B cell (primary cell): ENCODE data around the gene TCEAL9. TPM values are rescaled to one million over a fixed set of nuclear protein-coding genes. Genes with fewer than 3 reads are reported as not detected.

Source experiments
- ATAC-seq: fragments of 200-7000 bp; cut with Tn5 transposase; one replicate; pipeline ENCODE4 v1.10.0; 2021; ENCODE audit warnings: low read depth, mild to moderate bottlenecking, moderate number of reproducible peaks, moderate library complexity
- CTCF ChIA-PET: fragments of 350-600 bp; sonication (Branson Sonifier 250); formaldehyde crosslinking; loops from one replicate; lab custom pipeline; 2021; ENCODE audit warnings: antibody characterized with exemption, inconsistent platforms; lab: Charles Lee
- POLR2A ChIA-PET: fragments of 350-600 bp; sonication (Branson Sonifier 250); formaldehyde crosslinking; loops from one replicate; lab custom pipeline; 2021; ENCODE audit warnings: antibody characterized with exemption; lab: Charles Lee
- DNase-seq: peaks from one replicate; pipeline ENCODE4 v3.0.0; 2013
- H2AFZ ChIP-seq: 2 replicates; pipeline ENCODE4 v1.6.1; 2012; ENCODE audit warnings: mild to moderate bottlenecking, low read depth, low read length; ENCODE audit not compliant: insufficient read depth, poor library complexity, severe bottlenecking
- H3K27ac ChIP-seq, 2 donors: 1 replicate in 1 of 2; 2 replicates in 1 of 2; pipeline ENCODE4 v1.5.1; 2012 to 2013; ENCODE audit warnings: low read length in 2 of 2, mild to moderate bottlenecking in 2 of 2, moderate library complexity in 1 of 2
- H3K27me3 ChIP-seq, 4 experiments: fragments of 200-600 bp in 1 of 4; sonication (generic) in 1 of 4; replicated peaks in 1 of 4; 1 replicate in 2 of 4; 2 replicates in 2 of 4; pipeline versions ENCODE4 v1.6.1 to v1.7.0; 2013 to 2016; ENCODE audit warnings: low read length in 3 of 4, mild to moderate bottlenecking in 2 of 4, mixed read lengths in 1 of 4, moderate library complexity in 1 of 4; ENCODE audit not compliant: insufficient read depth in 4 of 4, control insufficient read depth in 3 of 4; ENCODE audit errors: control extremely low read depth in 1 of 4
- H3K36me3 ChIP-seq, 2 experiments: replicated peaks in 1 of 2; 1 replicate in 1 of 2; 2 replicates in 1 of 2; pipeline versions ENCODE4 v1.6.1 to v1.7.1; 2013; ENCODE audit warnings: low read length in 1 of 2; ENCODE audit not compliant: insufficient read depth in 2 of 2, control insufficient read depth in 1 of 2; ENCODE audit errors: control extremely low read depth in 1 of 2, extremely low read depth in 1 of 2
- H3K4me1 ChIP-seq, 2 donors: fragments of 200-600 bp in 1 of 2; sonication (generic) in 1 of 2; 1 replicate in 1 of 2; 2 replicates in 1 of 2; pipeline versions ENCODE4 v1.5.1 to v1.6.1; 2013 to 2017; ENCODE audit warnings: low read length in 2 of 2; ENCODE audit not compliant: control insufficient read depth in 2 of 2, insufficient read depth in 2 of 2
- H3K4me2 ChIP-seq: replicated peaks from 2 replicates; pipeline ENCODE3; 2012; ENCODE audit warnings: mild to moderate bottlenecking, low read depth, low read length; ENCODE audit not compliant: poor library complexity, severe bottlenecking
- H3K4me3 ChIP-seq, 5 experiments: fragments of 200-600 bp in 1 of 5; sonication (generic) in 1 of 5; 1 replicate in 3 of 5; 2 replicates in 2 of 5; pipeline versions ENCODE4 v1.5.1 to v1.7.0; 2011 to 2016; ENCODE audit warnings: low read length in 4 of 5, mild to moderate bottlenecking in 4 of 5, low read depth in 2 of 5, control low read depth in 1 of 5, moderate library complexity in 1 of 5; ENCODE audit not compliant: insufficient read depth in 1 of 5; ENCODE audit errors: control extremely low read depth in 1 of 5, extremely low read depth in 1 of 5
- H3K79me2 ChIP-seq: fragments of 200-600 bp; sonication (generic); one replicate; pipeline ENCODE4 v1.6.0; 2016; ENCODE audit warnings: low read length; ENCODE audit not compliant: control insufficient read depth, insufficient read depth
- H3K9ac ChIP-seq: fragments of 200-600 bp; sonication (generic); 2 replicates; pipeline ENCODE4 v1.6.1; 2017; ENCODE audit warnings: mild to moderate bottlenecking, low read length, moderate library complexity
- H3K9me3 ChIP-seq, 3 donors: one replicate each; pipeline versions ENCODE4 v1.6.1 to v1.7.1; 2013; ENCODE audit warnings: low read length in 2 of 3; ENCODE audit not compliant: control insufficient read depth in 2 of 3, insufficient read depth in 1 of 3; ENCODE audit errors: control extremely low read depth in 1 of 3
- H4K20me1 ChIP-seq: 2 replicates; pipeline ENCODE4 v1.6.0; 2012; ENCODE audit warnings: mild to moderate bottlenecking, low read length; ENCODE audit not compliant: insufficient read depth, control insufficient read depth, poor library complexity, severe bottlenecking
- H3K27ac Mint-ChIP-seq: one replicate; pipeline ENCODE4 v1.8.0; 2021; ENCODE audit warnings: mixed read lengths
- H3K27me3 Mint-ChIP-seq: one replicate; pipeline ENCODE4 v1.8.0; 2021; ENCODE audit warnings: mixed read lengths
- H3K4me1 Mint-ChIP-seq: one replicate; pipeline ENCODE4 v1.8.0; 2021; ENCODE audit warnings: mixed read lengths
- H3K4me3 Mint-ChIP-seq: one replicate; pipeline ENCODE4 v1.8.0; 2021; ENCODE audit warnings: mixed read lengths
- H3K9me3 Mint-ChIP-seq: one replicate; pipeline ENCODE4 v1.8.0; 2022; ENCODE audit warnings: mixed read lengths; ENCODE audit not compliant: insufficient read depth
- EZH2 ChIP-seq: IDR thresholded peaks from 2 replicates; pipeline ENCODE4 v1.6.1; 2012; ENCODE audit warnings: borderline replicate concordance, low read depth, mild to moderate bottlenecking, moderate library complexity, low read length; ENCODE audit not compliant: insufficient read depth, poor library complexity, severe bottlenecking
- WGBS: methylation state at CpG from one replicate; pipeline ENCODE4 v1.1.5; 2013; ENCODE audit warnings: missing lambda C conversion rate; ENCODE audit not compliant: insufficient coverage; 5-methylcytosine and 5-hydroxymethylcytosine counted together
- intact Hi-C: fragments of 100-400 bp; cut with micrococcal nuclease; formaldehyde crosslinking; loops from one replicate; pipeline ENCODE4 v1.10.0; 2022
- polyA plus RNA-seq: library from polyadenylated mRNA; depleted of rRNA; stranded (reverse); fragments of >200 nt; gene quantifications from 2 replicates; pipeline ENCODE4 v1.2.3, GENCODE V29; 2012
- total RNA-seq, 2 donors: library from RNA; stranded (reverse); fragments of 120-200 nt in 1 of 2; gene quantifications; 1 replicate in 1 of 2; 2 replicates in 1 of 2; pipeline versions ENCODE4 v1.2.3 to v1.2.4, GENCODE V29; 2013 to 2022
- TF ChIP-seq, protein P1 (sequence below): fragments of 200-600 bp; IDR thresholded peaks from one replicate; pipeline ENCODE4 v1.8.0; 2022; ENCODE audit warnings: antibody characterized with exemption, mild to moderate bottlenecking

Gene TCEAL9
- total and polyA plus RNA-seq, 2 donors (not counting 1 experiment from before 2014, with no cell fraction given): 0.34 to 0.42 TPM

DNA sequence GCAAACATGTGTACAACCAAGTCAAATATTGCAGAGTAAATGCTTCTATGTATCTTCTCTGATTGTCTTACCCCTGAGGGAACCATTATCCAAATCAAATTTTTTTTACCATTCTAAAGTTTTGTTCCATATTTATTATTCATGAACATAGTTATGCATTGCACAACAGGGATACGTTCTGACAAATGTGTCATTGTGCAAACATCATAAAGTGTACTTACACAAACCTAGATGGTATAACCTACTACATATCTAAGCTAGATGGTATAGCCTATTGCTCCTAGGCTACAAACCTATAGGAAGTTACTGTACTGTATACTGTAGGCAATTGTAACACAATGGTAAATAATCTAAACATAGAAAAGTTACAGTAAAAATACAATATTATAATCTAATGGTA lies 43.4 kb downstream of the TCEAL9 start:
- no peaks in the 10 kb centered on the region for H3K9me3 ChIP-seq
- Mint-ChIP-seq H3K4me3 (no peak overlapping the region), H3K4me1 (peaks cover 7% of the 10 kb centered on the region), H3K27ac (no peak overlapping the region), H3K9me3 (no peaks in the 10 kb centered on the region), H3K27me3 (peaks cover 7% of the 10 kb centered on the region)
- no peak overlapping the region for H3K4me3 ChIP-seq
- ATAC-seq (no peak), DNase-seq (no peak)
- no peak for TF ChIP-seq EZH2
- TF ChIP-seq, protein P1, sequence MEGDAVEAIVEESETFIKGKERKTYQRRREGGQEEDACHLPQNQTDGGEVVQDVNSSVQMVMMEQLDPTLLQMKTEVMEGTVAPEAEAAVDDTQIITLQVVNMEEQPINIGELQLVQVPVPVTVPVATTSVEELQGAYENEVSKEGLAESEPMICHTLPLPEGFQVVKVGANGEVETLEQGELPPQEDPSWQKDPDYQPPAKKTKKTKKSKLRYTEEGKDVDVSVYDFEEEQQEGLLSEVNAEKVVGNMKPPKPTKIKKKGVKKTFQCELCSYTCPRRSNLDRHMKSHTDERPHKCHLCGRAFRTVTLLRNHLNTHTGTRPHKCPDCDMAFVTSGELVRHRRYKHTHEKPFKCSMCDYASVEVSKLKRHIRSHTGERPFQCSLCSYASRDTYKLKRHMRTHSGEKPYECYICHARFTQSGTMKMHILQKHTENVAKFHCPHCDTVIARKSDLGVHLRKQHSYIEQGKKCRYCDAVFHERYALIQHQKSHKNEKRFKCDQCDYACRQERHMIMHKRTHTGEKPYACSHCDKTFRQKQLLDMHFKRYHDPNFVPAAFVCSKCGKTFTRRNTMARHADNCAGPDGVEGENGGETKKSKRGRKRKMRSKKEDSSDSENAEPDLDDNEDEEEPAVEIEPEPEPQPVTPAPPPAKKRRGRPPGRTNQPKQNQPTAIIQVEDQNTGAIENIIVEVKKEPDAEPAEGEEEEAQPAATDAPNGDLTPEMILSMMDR: no peak
- no peaks in the 10 kb centered on the region for H3K27me3 ChIP-seq
- intact Hi-C loops: no loop called here
- POLR2A ChIA-PET: no interaction called here
- H3K4me1 ChIP-seq: peaks cover 0 to 3% of the 10 kb centered on the region in 2 donors
- CTCF ChIA-PET: no interaction called here
- H3K79me2 ChIP-seq: no peaks in the 10 kb centered on the region
- H3K36me3 ChIP-seq: no peaks in the 10 kb centered on the region
- H3K9ac ChIP-seq: no peak overlapping the region
- H2AFZ ChIP-seq: no peak overlapping the region
- H4K20me1 ChIP-seq: no peaks in the 10 kb centered on the region
- H3K4me2 ChIP-seq: no peak overlapping the region
- no CpG with 5 or more reads among the region's 1 CpG for WGBS
- H3K27ac ChIP-seq: no peak overlapping the region

- Histone ChIP-seq H4K20me1 (no peaks in the 10 kb centered on the region), H3K4me3 (no peak overlapping the region), H3K36me3 (no peaks in the 10 kb centered on the region), H2AFZ (no peak overlapping the region), H3K27me3 (peaks cover 0 to 5% (median 0%) of the 10 kb centered on the region in 4 experiments), H3K9me3 (no peaks in the 10 kb centered on the region), H3K79me2 (no peaks in the 10 kb centered on the region), H3K27ac (no peak overlapping the region), H3K9ac (no peak overlapping the region), H3K4me1 (peaks cover 0 to 3% of the 10 kb centered on the region in 2 donors), H3K4me2 (no peak overlapping the region)
- POLR2A ChIA-PET: no interaction called here
- no peak for ATAC-seq
- TF ChIP-seq, protein P1: no peak
- no peak for TF ChIP-seq EZH2
- CTCF ChIA-PET: no interaction called here
- Mint-ChIP-seq H3K27me3 (peaks cover 7% of the 10 kb centered on the region), H3K4me3 (no peak overlapping the region), H3K4me1 (peaks cover 9% of the 10 kb centered on the region), H3K9me3 (no peaks in the 10 kb centered on the region), H3K27ac (no peak overlapping the region)
- WGBS: 67% methylated on average over 1 of the region's 1 CpG
- no peak for DNase-seq
- intact Hi-C loops: no loop called here
These were observed 44.6 kb downstream of the TCEAL9 start for GRCh38 chrX:103400931-103401330.
